Measurements from ENCODE around the gene NAGLU. TPM values are rescaled to one million over a fixed set of nuclear protein-coding genes. Genes with fewer than 3 reads are reported as not detected.

The NAGLU gene
- total and polyA plus RNA-seq, 2 of the 13 experiments (the other 11 are each of a cell fraction or from before 2014, with no cell fraction given): 28.2 to 40.1 TPM

DNA sequence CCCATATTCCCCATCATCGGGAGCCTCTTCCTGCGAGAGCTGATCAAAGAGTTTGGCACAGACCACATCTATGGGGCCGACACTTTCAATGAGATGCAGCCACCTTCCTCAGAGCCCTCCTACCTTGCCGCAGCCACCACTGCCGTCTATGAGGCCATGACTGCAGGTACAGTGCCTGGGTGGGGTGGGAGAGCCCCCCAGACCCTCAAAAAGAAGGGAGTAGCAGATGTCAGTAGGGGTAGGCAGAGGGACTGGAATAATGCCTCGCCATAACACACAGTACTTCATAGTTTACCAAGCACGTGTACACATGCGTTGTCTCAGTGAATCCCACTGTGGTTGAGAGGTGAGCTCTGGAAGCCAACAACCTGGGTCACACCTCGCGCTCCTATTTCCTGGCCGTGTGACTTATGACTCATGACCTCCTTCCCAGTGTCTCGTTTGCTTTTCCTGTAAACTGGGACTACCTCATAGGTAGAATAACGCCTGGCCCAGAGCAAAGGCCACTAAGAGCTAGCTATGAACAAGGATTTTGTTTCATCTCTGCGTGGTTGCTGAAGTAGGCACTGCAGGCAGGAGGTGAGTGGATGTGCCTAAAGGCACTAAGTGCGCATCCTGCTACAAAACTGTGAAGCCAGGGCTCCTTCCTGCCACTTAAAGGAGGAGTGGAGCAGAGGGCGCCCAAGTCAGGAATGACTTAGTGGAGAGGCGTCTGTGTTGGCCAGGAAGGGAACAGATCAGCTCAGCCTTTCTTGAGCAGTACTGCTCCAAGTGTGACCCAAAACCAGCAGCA lies 5.2 kb downstream of the NAGLU start (continued):
- TF ChIP-seq, protein P1, sequence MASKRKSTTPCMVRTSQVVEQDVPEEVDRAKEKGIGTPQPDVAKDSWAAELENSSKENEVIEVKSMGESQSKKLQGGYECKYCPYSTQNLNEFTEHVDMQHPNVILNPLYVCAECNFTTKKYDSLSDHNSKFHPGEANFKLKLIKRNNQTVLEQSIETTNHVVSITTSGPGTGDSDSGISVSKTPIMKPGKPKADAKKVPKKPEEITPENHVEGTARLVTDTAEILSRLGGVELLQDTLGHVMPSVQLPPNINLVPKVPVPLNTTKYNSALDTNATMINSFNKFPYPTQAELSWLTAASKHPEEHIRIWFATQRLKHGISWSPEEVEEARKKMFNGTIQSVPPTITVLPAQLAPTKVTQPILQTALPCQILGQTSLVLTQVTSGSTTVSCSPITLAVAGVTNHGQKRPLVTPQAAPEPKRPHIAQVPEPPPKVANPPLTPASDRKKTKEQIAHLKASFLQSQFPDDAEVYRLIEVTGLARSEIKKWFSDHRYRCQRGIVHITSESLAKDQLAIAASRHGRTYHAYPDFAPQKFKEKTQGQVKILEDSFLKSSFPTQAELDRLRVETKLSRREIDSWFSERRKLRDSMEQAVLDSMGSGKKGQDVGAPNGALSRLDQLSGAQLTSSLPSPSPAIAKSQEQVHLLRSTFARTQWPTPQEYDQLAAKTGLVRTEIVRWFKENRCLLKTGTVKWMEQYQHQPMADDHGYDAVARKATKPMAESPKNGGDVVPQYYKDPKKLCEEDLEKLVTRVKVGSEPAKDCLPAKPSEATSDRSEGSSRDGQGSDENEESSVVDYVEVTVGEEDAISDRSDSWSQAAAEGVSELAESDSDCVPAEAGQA (IDR thresholded peaks at IDR 0.05; ENCODE audit: low read depth): peak; percentile 78; the same call in 1 of the 2 replicates
- TF ChIP-seq, protein P1 (CRISPR knock-in tag; IDR thresholded peaks at IDR 0.05; ENCODE audit: borderline replicate concordance): no peak
- no peak; the same call in 1 of the 2 replicates for TF ChIP-seq ZNF558 (CRISPR knock-in tag; IDR thresholded peaks at IDR 0.05; ENCODE audit: borderline replicate concordance)
- TF ChIP-seq WIZ (CRISPR knock-in tag; IDR thresholded peaks at IDR 0.05): no peak
- TF ChIP-seq, protein P2, sequence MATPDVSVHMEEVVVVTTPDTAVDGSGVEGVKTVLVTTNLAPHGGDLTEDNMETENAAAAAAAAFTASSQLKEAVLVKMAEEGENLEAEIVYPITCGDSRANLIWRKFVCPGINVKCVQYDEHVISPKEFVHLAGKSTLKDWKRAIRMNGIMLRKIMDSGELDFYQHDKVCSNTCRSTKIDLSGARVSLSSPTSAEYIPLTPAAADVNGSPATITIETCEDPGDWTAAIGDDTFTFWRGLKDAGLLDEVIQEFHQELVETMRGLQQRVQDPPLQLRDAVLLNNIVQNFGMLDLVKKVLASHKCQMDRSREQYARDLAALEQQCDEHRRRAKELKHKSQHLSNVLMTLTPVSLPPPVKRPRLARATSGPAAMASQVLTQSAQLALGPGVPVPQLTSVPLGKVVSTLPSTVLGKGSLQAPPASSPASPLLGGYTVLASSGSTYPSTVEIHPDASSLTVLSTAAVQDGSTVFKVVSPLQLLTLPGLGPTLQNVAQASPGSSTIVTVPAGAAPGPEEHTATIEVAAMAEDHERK (CRISPR knock-in tag; IDR thresholded peaks at IDR 0.05; ENCODE audit: low read depth): 0 out of 2 replicates have a peak, but pooled peaks have one; percentile 28
- TF ChIP-seq AGO2 (optimal IDR thresholded peaks at IDR 0.05; ENCODE audit: low read depth, low read length): no peak
- TF ChIP-seq ZNF468 (CRISPR knock-in tag; IDR thresholded peaks at IDR 0.05): no peak
- TF ChIP-seq ZEB1 (IDR thresholded peaks at IDR 0.05; ENCODE audit: insufficient replicate concordance, low read depth): no peak
- TF ChIP-seq FOXA3 (CRISPR knock-in tag; IDR thresholded peaks at IDR 0.05): peak; percentile 85
- TF ChIP-seq ZNF567 (CRISPR knock-in tag; IDR thresholded peaks at IDR 0.05; ENCODE audit: borderline replicate concordance): 0 out of 2 replicates have a peak, but pooled peaks have one; percentile 41
- TF ChIP-seq, protein P3, sequence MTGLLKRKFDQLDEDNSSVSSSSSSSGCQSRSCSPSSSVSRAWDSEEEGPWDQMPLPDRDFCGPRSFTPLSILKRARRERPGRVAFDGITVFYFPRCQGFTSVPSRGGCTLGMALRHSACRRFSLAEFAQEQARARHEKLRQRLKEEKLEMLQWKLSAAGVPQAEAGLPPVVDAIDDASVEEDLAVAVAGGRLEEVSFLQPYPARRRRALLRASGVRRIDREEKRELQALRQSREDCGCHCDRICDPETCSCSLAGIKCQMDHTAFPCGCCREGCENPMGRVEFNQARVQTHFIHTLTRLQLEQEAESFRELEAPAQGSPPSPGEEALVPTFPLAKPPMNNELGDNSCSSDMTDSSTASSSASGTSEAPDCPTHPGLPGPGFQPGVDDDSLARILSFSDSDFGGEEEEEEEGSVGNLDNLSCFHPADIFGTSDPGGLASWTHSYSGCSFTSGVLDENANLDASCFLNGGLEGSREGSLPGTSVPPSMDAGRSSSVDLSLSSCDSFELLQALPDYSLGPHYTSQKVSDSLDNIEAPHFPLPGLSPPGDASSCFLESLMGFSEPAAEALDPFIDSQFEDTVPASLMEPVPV (CRISPR knock-in tag; IDR thresholded peaks at IDR 0.05): no peak
- TF ChIP-seq, protein P4, sequence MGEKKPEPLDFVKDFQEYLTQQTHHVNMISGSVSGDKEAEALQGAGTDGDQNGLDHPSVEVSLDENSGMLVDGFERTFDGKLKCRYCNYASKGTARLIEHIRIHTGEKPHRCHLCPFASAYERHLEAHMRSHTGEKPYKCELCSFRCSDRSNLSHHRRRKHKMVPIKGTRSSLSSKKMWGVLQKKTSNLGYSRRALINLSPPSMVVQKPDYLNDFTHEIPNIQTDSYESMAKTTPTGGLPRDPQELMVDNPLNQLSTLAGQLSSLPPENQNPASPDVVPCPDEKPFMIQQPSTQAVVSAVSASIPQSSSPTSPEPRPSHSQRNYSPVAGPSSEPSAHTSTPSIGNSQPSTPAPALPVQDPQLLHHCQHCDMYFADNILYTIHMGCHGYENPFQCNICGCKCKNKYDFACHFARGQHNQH (CRISPR knock-in tag; IDR thresholded peaks at IDR 0.05): peak; percentile 86
- TF ChIP-seq ZNF547 (CRISPR knock-in tag; IDR thresholded peaks at IDR 0.05): peak; percentile 88; the same call in 1 of the 2 replicates
- peak; percentile 90; the same call in 1 of the 2 replicates for TF ChIP-seq ZNF431 (CRISPR knock-in tag; IDR thresholded peaks at IDR 0.05; ENCODE audit: borderline replicate concordance, low read depth)
- TF ChIP-seq MAFK (conservative IDR thresholded peaks at IDR 0.05 in 1 of 2, IDR thresholded peaks at IDR 0.05 in 1 of 2; ENCODE audit: low read length in 2 of 2): no peak
- TF ChIP-seq, protein P5, sequence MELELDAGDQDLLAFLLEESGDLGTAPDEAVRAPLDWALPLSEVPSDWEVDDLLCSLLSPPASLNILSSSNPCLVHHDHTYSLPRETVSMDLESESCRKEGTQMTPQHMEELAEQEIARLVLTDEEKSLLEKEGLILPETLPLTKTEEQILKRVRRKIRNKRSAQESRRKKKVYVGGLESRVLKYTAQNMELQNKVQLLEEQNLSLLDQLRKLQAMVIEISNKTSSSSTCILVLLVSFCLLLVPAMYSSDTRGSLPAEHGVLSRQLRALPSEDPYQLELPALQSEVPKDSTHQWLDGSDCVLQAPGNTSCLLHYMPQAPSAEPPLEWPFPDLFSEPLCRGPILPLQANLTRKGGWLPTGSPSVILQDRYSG (CRISPR knock-in tag; IDR thresholded peaks at IDR 0.05): peak; percentile 87; the same call in 1 of the 2 replicates
- TF ChIP-seq SALL1 (CRISPR knock-in tag; IDR thresholded peaks at IDR 0.05): peak; percentile 96

Data from HepG2 (cell line).